Endothelial cell (in vitro differentiated cells): ENCODE data around the gene ZBTB48. TPM values are rescaled to one million over a fixed set of nuclear protein-coding genes. Genes with fewer than 3 reads are reported as not detected.

Source experiments
- DNase-seq: peaks from one replicate; pipeline ENCODE4 v3.0.0; 2021; ENCODE audit warnings: low spot score
- H3K27ac Mint-ChIP-seq: one replicate; pipeline ENCODE4 v1.8.0; 2021; ENCODE audit warnings: mixed read lengths, inconsistent platforms; ENCODE audit not compliant: unreplicated experiment
- H3K27me3 Mint-ChIP-seq: one replicate; pipeline ENCODE4 v1.8.0; 2021; ENCODE audit warnings: mild to moderate bottlenecking, moderate library complexity, mixed read lengths, inconsistent platforms; ENCODE audit not compliant: unreplicated experiment
- H3K36me3 Mint-ChIP-seq: one replicate; pipeline ENCODE4 v1.8.0; 2021; ENCODE audit warnings: mild to moderate bottlenecking, low read depth, mixed read lengths, inconsistent platforms; ENCODE audit not compliant: unreplicated experiment
- H3K4me1 Mint-ChIP-seq: one replicate; pipeline ENCODE4 v1.8.0; 2021; ENCODE audit warnings: mild to moderate bottlenecking, mixed read lengths, inconsistent platforms; ENCODE audit not compliant: unreplicated experiment
- H3K4me3 Mint-ChIP-seq: one replicate; pipeline ENCODE4 v1.8.0; 2021; ENCODE audit warnings: mild to moderate bottlenecking, mixed read lengths, inconsistent platforms; ENCODE audit not compliant: unreplicated experiment
- H3K9me3 Mint-ChIP-seq: one replicate; pipeline ENCODE4 v1.8.0; 2021; ENCODE audit warnings: mixed read lengths, inconsistent platforms; ENCODE audit not compliant: unreplicated experiment
- CTCF ChIP-seq: fragments of 200-600 bp; sonication (generic); IDR thresholded peaks from one replicate; pipeline ENCODE4 v1.5.0; 2021; ENCODE audit warnings: antibody characterized with exemption; ENCODE audit not compliant: unreplicated experiment
- total RNA-seq: library from RNA; stranded (reverse); fragmentation: NEBNext Ultra II Directional; extraction: Animal tissue kit (Norgen Biotek cat#: 25700); gene quantifications from one replicate; pipeline ENCODE4 v1.2.1, GENCODE V29; 2021; ENCODE audit not compliant: unreplicated experiment

Gene ZBTB48
- total RNA-seq, 1 donor from 2014 or later = 32.2 TPM

- no peak for TF ChIP-seq CTCF
- Mint-ChIP-seq H3K27me3 (peaks cover 1% of the 10 kb centered on the region), H3K9me3 (no peaks in the 10 kb centered on the region), H3K36me3 (peaks cover 28% of the 10 kb centered on the region), H3K4me1 (peaks cover 4% of the 10 kb centered on the region), H3K4me3 (no peak overlapping the region), H3K27ac (no peak overlapping the region)
- no peak for DNase-seq
These were observed 51.3 kb downstream of the ZBTB48 start for GRCh38 chr1:6631058-6631457.

GRCh38 chr1:6632588-6633514 is 53.1 kb downstream of the ZBTB48 start:
- Mint-ChIP-seq H3K4me3 (no peak overlapping the region), H3K27me3 (no peaks in the 10 kb centered on the region), H3K9me3 (no peaks in the 10 kb centered on the region), H3K4me1 (peaks cover 4% of the 10 kb centered on the region), H3K27ac (no peak overlapping the region), H3K36me3 (peaks cover 28% of the 10 kb centered on the region)
- no peak for TF ChIP-seq CTCF
- no peak for DNase-seq

- H3K27me3 Mint-ChIP-seq = peaks cover 2% of the 10 kb centered on the region
- TF ChIP-seq CTCF = peak; percentile 33
- no peaks in the 10 kb centered on the region for H3K9me3 Mint-ChIP-seq
- no peak overlapping the region for H3K27ac Mint-ChIP-seq
- peak; percentile 56 for DNase-seq
- peaks cover 27% of the 10 kb centered on the region for H3K36me3 Mint-ChIP-seq
- no peak overlapping the region for H3K4me3 Mint-ChIP-seq
- H3K4me1 Mint-ChIP-seq = peaks cover under 1% of the 10 kb centered on the region
These were observed 54.7 kb downstream of the ZBTB48 start for GRCh38 chr1:6634371-6635052.

GRCh38 chr1:6635161-6635909 is 55.5 kb downstream of the ZBTB48 start:
- H3K27ac Mint-ChIP-seq = no peak overlapping the region
- H3K36me3 Mint-ChIP-seq = peaks cover 24% of the 10 kb centered on the region
- no peaks in the 10 kb centered on the region for H3K4me1 Mint-ChIP-seq
- TF ChIP-seq CTCF = no peak
- peaks cover 2% of the 10 kb centered on the region for H3K27me3 Mint-ChIP-seq
- H3K4me3 Mint-ChIP-seq = no peak overlapping the region
- no peak for DNase-seq
- H3K9me3 Mint-ChIP-seq = no peaks in the 10 kb centered on the region
